SK-N-MC (cell line): Measurements from ENCODE around the gene SERPINH1.

Experiments used
- EZH2 ChIP-seq: fragments of 200-600 bp; sonication (generic); IDR thresholded peaks from one replicate; pipeline ENCODE4 v1.6.1; 2017; ENCODE audit warnings: antibody characterized with exemption
- FOXP2 ChIP-seq: optimal IDR thresholded peaks from 2 replicates; pipeline ENCODE3; 2011; ENCODE audit warnings: mild to moderate bottlenecking, moderate library complexity; ENCODE audit not compliant: insufficient read depth; ENCODE audit errors: extremely low read length, control extremely low read depth
- POLR2AphosphoS5 ChIP-seq: IDR thresholded peaks from 2 replicates; pipeline ENCODE4 v1.6.1; 2012; ENCODE audit warnings: mild to moderate bottlenecking, low read depth, low read length, borderline replicate concordance

GRCh38 chr11:75616281-75616680, 54.2 kb downstream of the SERPINH1 start:
- TF ChIP-seq POLR2AphosphoS5 (no peak), EZH2 (no peak), FOXP2 (no peak)
